IMR-90 (cell line): ENCODE results near the gene AP4S1. TPM values are rescaled to one million over a fixed set of nuclear protein-coding genes. Genes with fewer than 3 reads are reported as not detected.

Experiments
- ATAC-seq: fragments of 200-7000 bp; cut with Tn5 transposase; 2 replicates; pipeline ENCODE4 v1.9.1; 2020; ENCODE audit warnings: low read depth, mild to moderate bottlenecking, moderate library complexity
- BruUV-seq: library from RNA; stranded (reverse); fragments of 400-500 nt; replicated peaks from 2 replicates; lab custom pipeline; 2021; lab: Mats Ljungman, UMichigan
- CTCF ChIA-PET: fragments of 300-600 bp; formaldehyde crosslinking; extraction: SDS; loops from one replicate; lab custom pipeline; 2021; ENCODE audit warnings: antibody characterized with exemption; lab: Yijun Ruan, JAX
- POLR2A ChIA-PET: fragments of 300-600 bp; sonication (Branson Sonifier 250); formaldehyde crosslinking; loops from one replicate; lab custom pipeline; 2022; ENCODE audit warnings: antibody characterized with exemption; ENCODE audit not compliant: unreplicated experiment; lab: Charles Lee
- DNase-seq: peaks from one replicate; pipeline ENCODE4 v3.0.0; 2013
- H2AFZ ChIP-seq: replicated peaks from 2 replicates; pipeline ENCODE3; 2013; ENCODE audit warnings: low read length, mild to moderate bottlenecking; ENCODE audit not compliant: poor library complexity
- H2AK5ac ChIP-seq: 2 replicates; pipeline ENCODE4 v1.6.1; 2013; ENCODE audit warnings: low read depth, low read length, inconsistent platforms
- H2AK9ac ChIP-seq: replicated peaks from 2 replicates; pipeline ENCODE3; 2013; ENCODE audit warnings: mild to moderate bottlenecking, low read depth, low read length, moderate library complexity; ENCODE audit not compliant: poor library complexity
- H2BK120ac ChIP-seq: 2 replicates; pipeline ENCODE4 v1.6.1; 2013; ENCODE audit warnings: low read depth, low read length, inconsistent platforms
- H2BK15ac ChIP-seq: 3 replicates; pipeline ENCODE4 v1.6.1; 2013; ENCODE audit warnings: low read depth, low read length, inconsistent platforms
- H2BK20ac ChIP-seq: 2 replicates; pipeline ENCODE4 v1.6.1; 2013; ENCODE audit warnings: low read depth, mild to moderate bottlenecking, inconsistent platforms, low read length, moderate library complexity
- H2BK5ac ChIP-seq: 2 replicates; pipeline ENCODE4 v1.6.1; 2013; ENCODE audit warnings: mild to moderate bottlenecking, low read depth, low read length, inconsistent platforms; ENCODE audit not compliant: poor library complexity, severe bottlenecking
- H3K14ac ChIP-seq: replicated peaks from 2 replicates; pipeline ENCODE4 v1.6.1; 2013; ENCODE audit warnings: low read depth, low read length, inconsistent platforms
- H3K18ac ChIP-seq: 2 replicates; pipeline ENCODE4 v1.6.1; 2013; ENCODE audit warnings: low read depth, low read length, control low read depth
- H3K23ac ChIP-seq: 2 replicates; pipeline ENCODE4 v1.6.1; 2013; ENCODE audit warnings: low read depth, low read length, inconsistent platforms
- H3K27ac ChIP-seq: 2 replicates; pipeline ENCODE4 v1.5.1; 2013; ENCODE audit warnings: mild to moderate bottlenecking, control low read depth, low read length; ENCODE audit not compliant: insufficient read depth
- H3K27me3 ChIP-seq: 2 replicates; pipeline ENCODE4 v1.6.1; 2013; ENCODE audit warnings: low read length; ENCODE audit not compliant: control insufficient read depth, insufficient read depth
- H3K36me3 ChIP-seq: 2 replicates; pipeline ENCODE4 v1.6.1; 2013; ENCODE audit warnings: low read length, mixed read lengths; ENCODE audit not compliant: control insufficient read depth, insufficient read depth
- H3K4ac ChIP-seq: 2 replicates; pipeline ENCODE4 v1.6.1; 2013; ENCODE audit warnings: low read depth, low read length, inconsistent platforms
- H3K4me1 ChIP-seq: 2 replicates; pipeline ENCODE4 v1.6.1; 2013; ENCODE audit warnings: low read length, mixed read lengths; ENCODE audit not compliant: control insufficient read depth, insufficient read depth
- H3K4me2 ChIP-seq: 2 replicates; pipeline ENCODE4 v1.6.1; 2013; ENCODE audit warnings: low read depth, mild to moderate bottlenecking, control low read depth, low read length, moderate library complexity
- H3K4me3 ChIP-seq: 2 replicates; pipeline ENCODE4 v1.5.1; 2013; ENCODE audit warnings: low read depth, mild to moderate bottlenecking, control low read depth, low read length, moderate library complexity; ENCODE audit not compliant: insufficient read depth
- H3K56ac ChIP-seq: 2 replicates; pipeline ENCODE4 v1.6.1; 2013; ENCODE audit warnings: low read length, inconsistent platforms; ENCODE audit not compliant: insufficient read depth; ENCODE audit errors: extremely low read depth
- H3K79me1 ChIP-seq, 2 experiments: 2 replicates each; pipeline ENCODE4 v1.6.1; 2013; ENCODE audit warnings: low read length in 2 of 2, inconsistent platforms in 1 of 2, low read depth in 1 of 2
- H3K9ac ChIP-seq: 2 replicates; pipeline ENCODE4 v1.6.1; 2013; ENCODE audit warnings: low read depth, low read length, control low read depth
- H3K9me1 ChIP-seq: 2 replicates; pipeline ENCODE4 v1.6.1; 2013; ENCODE audit warnings: low read length, inconsistent platforms; ENCODE audit not compliant: insufficient read depth
- H3K9me3 ChIP-seq: 2 replicates; pipeline ENCODE4 v1.6.1; 2013; ENCODE audit warnings: low read length; ENCODE audit not compliant: control insufficient read depth, insufficient read depth
- H4K20me1 ChIP-seq: 2 replicates; pipeline ENCODE4 v1.6.1; 2013; ENCODE audit warnings: low read length, inconsistent platforms; ENCODE audit not compliant: insufficient read depth
- H4K5ac ChIP-seq: 2 replicates; pipeline ENCODE4 v1.6.1; 2013; ENCODE audit warnings: mild to moderate bottlenecking, low read depth, low read length, control low read depth
- H4K8ac ChIP-seq, 2 experiments: 2 replicates each; pipeline ENCODE4 v1.6.1; 2013; ENCODE audit warnings: low read depth in 2 of 2, low read length in 2 of 2, control low read depth in 1 of 2, inconsistent platforms in 1 of 2
- H4K91ac ChIP-seq: 2 replicates; pipeline ENCODE4 v1.6.1; 2013; ENCODE audit warnings: low read depth, low read length, inconsistent platforms; ENCODE audit not compliant: insufficient read depth
- MXI1 ChIP-seq: IDR thresholded peaks from 2 replicates; pipeline ENCODE4 v1.6.1; 2012; ENCODE audit warnings: low read depth, mild to moderate bottlenecking, low read length, moderate library complexity, borderline replicate concordance
- POLR2A ChIP-seq: IDR thresholded peaks from 2 replicates; pipeline ENCODE4 v1.6.1; 2012; ENCODE audit warnings: mild to moderate bottlenecking, low read depth, low read length
- RFX5 ChIP-seq: IDR thresholded peaks from 2 replicates; pipeline ENCODE4 v1.8.0; 2012; ENCODE audit warnings: low read depth, mild to moderate bottlenecking, low read length, moderate library complexity
- SMC3 ChIP-seq: fragments of 150-350 bp; IDR thresholded peaks from 2 replicates; pipeline ENCODE4 v1.6.1; 2016; ENCODE audit warnings: low read depth, mild to moderate bottlenecking, antibody characterized with exemption, low read length, moderate library complexity
- WGBS, 2 experiments: methylation state at CpG; one replicate each; pipeline versions ENCODE4 v1.1.5 to v1.1.7; 2013; ENCODE audit warnings: missing lambda C conversion rate in 2 of 2; ENCODE audit not compliant: insufficient read length in 1 of 2; ENCODE audit errors: extremely low coverage in 2 of 2; 5-methylcytosine and 5-hydroxymethylcytosine counted together
- dilution Hi-C: fragments of 300-500 bp; cut with HindIII; formaldehyde crosslinking; loops from one replicate; pipeline ENCODE4 v1.14.3; 2018; ENCODE audit warnings: low sequenced_read_pairs; ENCODE audit not compliant: unreplicated experiment
- in situ Hi-C: fragments of 300-500 bp; cut with MboI; formaldehyde crosslinking; loops from 3 replicates; pipeline ENCODE4 v1.14.3; 2019; ENCODE audit warnings: low sequenced_read_pairs, inconsistent platforms, mixed read lengths
- intact Hi-C: fragments of 100-400 bp; cut with micrococcal nuclease; formaldehyde crosslinking; loops from 2 replicates; pipeline ENCODE4 v1.10.0; 2022
- polyA plus RNA-seq, 3 experiments: library from polyadenylated mRNA; depleted of rRNA; stranded (reverse); fragments of >200 nt; gene quantifications; 2 replicates each; pipeline ENCODE4 v1.2.3, GENCODE V29; 2012; ENCODE audit warnings: low replicate concordance in 1 of 3
- total RNA-seq: library from RNA; depleted of rRNA; stranded (reverse); fragments of >200 nt; gene quantifications from 2 replicates; pipeline ENCODE4 v1.2.3, GENCODE V29; 2012

Gene AP4S1
- total and polyA plus RNA-seq, 2 of the 4 experiments (the other 2 are of a cell fraction), result 2.7 to 4.5 TPM

DNA sequence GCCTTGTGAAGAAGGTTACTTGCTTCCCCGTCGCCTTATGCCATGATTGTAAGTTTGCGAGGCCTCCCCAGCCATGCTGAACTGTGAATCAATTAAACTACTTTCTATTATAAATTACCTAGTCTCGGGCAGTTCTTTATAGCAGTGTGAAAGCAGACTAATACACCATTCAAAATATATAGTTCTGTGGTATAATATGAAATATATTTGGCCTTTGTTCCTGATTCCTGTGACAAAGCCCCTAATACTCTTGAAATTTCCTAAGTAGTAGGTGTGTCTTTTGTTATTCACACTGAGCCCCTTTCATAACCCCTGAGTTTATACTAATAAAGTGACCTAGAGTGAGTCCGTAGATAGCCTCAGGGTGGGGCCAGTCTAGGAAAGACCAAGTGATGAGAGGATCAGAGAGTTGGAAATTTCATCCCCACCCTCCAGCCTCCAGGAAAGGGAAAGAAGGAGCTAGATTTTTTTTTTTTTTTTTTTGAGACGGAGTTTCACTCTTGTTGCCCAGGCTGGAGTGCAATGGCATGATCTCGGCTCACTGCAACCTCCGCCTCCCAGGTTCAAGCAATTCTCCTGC, 20.1 kb downstream of the AP4S1 start:
- intact Hi-C loops (no loop called here), dilution Hi-C loops (no loop called here), in situ Hi-C loops (no loop called here)
- DNase-seq (no peak), ATAC-seq (no peak)
- Histone ChIP-seq H3K27me3 (no peaks in the 10 kb centered on the region), H4K5ac (no peak overlapping the region), H3K23ac (no peak overlapping the region), H3K9me3 (no peaks in the 10 kb centered on the region), H3K4me2 (no peak overlapping the region), H3K27ac (no peak overlapping the region), H3K4me1 (no peaks in the 10 kb centered on the region), H4K8ac (no peak overlapping the region), H2BK5ac (no peak overlapping the region), H3K4ac (no peak overlapping the region), H4K20me1 (no peaks in the 10 kb centered on the region), H3K9me1 (no peaks in the 10 kb centered on the region), H3K14ac (no peak overlapping the region), H2AFZ (no peak overlapping the region), H3K18ac (no peak overlapping the region), H3K4me3 (no peak overlapping the region), H2AK5ac (no peak overlapping the region), H3K79me1 (no peaks in the 10 kb centered on the region; a peak in 1 of 4 replicates), H3K56ac (no peak overlapping the region), H4K91ac (no peak overlapping the region), H3K36me3 (no peaks in the 10 kb centered on the region), H2AK9ac (no peak overlapping the region), H2BK20ac (no peak overlapping the region), H2BK15ac (no peak overlapping the region), H2BK120ac (no peak overlapping the region), H3K9ac (no peak overlapping the region)
- POLR2A ChIA-PET, result interaction anchor here (0.7 kb wide), 1 partner anchor 19 kb away, joined by 4 read pairs; no protein-coding TSS in a partner anchor
- no peak for TF ChIP-seq POLR2A
- no peak for TF ChIP-seq RFX5
- TF ChIP-seq SMC3, result no peak
- no peak for TF ChIP-seq MXI1
- no CpG with 5 or more reads among the region's 8 CpGs for WGBS, 2 experiments
- CTCF ChIA-PET, result no interaction called here
- BruUV-seq, result no TSS peak
